Measurements from ENCODE around the gene TBXA2R.
A peak's percentile ranks its signal among the peaks of the same experiment; 100 is the strongest.
"Not testable (repeated sequence)": the region's sequence is repeated elsewhere in the genome, so short reads cannot be mapped to it uniquely, and the experiment has no call there.

Gene TBXA2R

DNA sequence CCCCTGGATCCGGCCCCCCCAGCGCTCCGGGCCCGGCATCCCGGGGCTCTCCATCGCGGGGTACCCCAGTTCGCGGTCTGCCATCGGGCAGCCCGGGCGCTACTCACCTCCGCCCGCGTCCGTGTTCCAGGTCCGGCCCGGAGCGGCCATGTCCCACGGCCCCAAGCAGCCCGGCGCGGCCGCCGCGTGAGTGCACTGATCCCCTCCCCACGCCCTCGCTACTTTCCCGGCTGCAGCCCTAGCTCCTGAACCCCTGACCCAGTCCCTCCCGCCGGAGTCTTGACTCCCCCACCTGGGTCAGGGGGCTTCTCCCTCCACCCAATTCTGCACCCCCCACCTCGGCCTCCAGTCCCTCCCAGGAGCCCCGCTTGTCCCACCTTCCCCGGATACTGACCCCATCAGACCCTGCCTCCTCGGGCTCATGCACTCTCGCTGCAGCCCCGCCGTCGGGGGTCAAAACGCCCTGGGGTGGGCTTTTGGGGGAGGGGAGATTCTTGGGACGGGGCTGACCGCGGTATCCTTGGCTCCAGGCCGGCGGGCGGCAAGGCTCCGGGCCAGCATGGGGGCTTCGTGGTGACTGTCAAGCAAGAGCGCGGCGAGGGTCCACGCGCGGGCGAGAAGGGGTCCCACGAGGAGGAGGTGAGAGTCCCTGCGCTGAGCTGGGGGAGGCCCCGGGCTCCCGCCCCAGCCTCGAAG, 33.4 kb downstream of the TBXA2R start:
- no peak for DNase-seq (ENCODE audit: low read depth, low spot score)

DNA sequence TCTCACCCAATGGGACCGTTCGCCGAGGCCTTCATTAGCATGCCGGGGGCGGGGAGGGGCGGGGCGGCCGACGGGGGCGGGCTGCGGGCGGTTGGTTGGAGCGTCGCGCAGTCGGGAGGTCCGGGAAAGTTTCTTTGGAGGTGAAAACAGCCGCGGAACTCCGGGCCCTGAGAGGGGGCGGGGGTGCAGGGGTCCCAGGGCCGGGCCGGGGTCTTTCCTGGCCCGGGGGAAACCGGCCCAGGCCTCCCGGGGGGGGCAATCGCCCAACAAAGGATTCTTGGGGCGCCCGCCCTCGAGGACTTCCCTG, 33.9 kb downstream of the TBXA2R start, which contains the start of gene HMG20B:
Gene HMG20B, plus strand, starts transcription at position 90 of the 307 bp plus-strand sequence. CDS start 366 bp downstream, outside the sequence.
- H3K4me3 ChIP-seq (ENCODE audit: low read depth, low read length): peak within 1 kb of the TSS; percentile 82
- TF ChIP-seq, protein P1, sequence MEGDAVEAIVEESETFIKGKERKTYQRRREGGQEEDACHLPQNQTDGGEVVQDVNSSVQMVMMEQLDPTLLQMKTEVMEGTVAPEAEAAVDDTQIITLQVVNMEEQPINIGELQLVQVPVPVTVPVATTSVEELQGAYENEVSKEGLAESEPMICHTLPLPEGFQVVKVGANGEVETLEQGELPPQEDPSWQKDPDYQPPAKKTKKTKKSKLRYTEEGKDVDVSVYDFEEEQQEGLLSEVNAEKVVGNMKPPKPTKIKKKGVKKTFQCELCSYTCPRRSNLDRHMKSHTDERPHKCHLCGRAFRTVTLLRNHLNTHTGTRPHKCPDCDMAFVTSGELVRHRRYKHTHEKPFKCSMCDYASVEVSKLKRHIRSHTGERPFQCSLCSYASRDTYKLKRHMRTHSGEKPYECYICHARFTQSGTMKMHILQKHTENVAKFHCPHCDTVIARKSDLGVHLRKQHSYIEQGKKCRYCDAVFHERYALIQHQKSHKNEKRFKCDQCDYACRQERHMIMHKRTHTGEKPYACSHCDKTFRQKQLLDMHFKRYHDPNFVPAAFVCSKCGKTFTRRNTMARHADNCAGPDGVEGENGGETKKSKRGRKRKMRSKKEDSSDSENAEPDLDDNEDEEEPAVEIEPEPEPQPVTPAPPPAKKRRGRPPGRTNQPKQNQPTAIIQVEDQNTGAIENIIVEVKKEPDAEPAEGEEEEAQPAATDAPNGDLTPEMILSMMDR (IDR thresholded peaks at IDR 0.05; ENCODE audit: low read depth, low read length): no peak
- in situ Hi-C loops (cut with HindIII; ENCODE audit: low sequenced_read_pairs): no loop called here
- no peak for DNase-seq (ENCODE audit: low read depth, low spot score)

More for the DNA sequence above, 33.4 kb downstream of the TBXA2R start:
- TF ChIP-seq, protein P1 (IDR thresholded peaks at IDR 0.05; ENCODE audit: low read depth, low read length): no peak
- H3K4me3 ChIP-seq (ENCODE audit: low read depth, low read length): peak overlapping the region; percentile 82
- in situ Hi-C loops (cut with HindIII; ENCODE audit: low sequenced_read_pairs): no loop called here

DNA sequence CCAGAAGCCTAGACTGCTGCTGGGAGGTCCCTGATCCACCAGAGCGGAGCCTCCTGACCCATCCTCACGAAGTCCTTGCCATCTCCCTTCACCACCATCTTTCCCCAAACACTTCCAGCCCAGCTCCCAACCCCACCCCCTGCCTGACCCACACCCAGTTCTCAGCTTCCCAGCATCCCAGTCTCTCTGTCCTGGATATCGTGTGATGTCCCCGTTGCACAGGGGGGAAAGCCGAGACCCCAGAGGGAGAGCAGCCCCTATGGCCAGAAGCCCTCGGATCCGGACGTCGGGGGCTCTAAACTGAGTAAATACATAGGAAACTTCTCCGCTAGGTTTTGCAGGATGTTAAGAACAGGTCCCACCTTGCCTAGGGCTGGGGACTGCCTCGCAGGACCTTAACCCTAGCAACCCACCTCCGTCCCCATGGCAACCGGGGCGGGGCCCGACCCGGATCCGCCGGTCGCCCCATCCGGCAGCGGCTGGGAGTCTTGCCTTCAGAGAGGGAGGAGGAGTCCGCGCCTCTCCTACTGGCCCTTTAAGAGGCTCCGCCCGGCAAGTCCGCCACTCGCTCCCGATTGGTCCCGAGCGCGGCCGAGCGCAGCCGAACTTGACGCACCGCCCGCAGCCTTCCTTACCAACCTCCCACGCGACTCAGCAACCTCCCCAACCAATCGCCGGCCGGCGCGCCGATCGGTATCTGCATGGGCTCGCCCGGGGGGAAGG, 34.4 kb downstream of the TBXA2R start:
- in situ Hi-C loops (cut with HindIII; ENCODE audit: low sequenced_read_pairs): no loop called here
- peak overlapping the region; percentile 62 for H3K4me3 ChIP-seq (ENCODE audit: low read depth, low read length)
- TF ChIP-seq, protein P1 (IDR thresholded peaks at IDR 0.05; ENCODE audit: low read depth, low read length): no peak
- peak; percentile 100 for DNase-seq (ENCODE audit: low read depth, low spot score)

DNA sequence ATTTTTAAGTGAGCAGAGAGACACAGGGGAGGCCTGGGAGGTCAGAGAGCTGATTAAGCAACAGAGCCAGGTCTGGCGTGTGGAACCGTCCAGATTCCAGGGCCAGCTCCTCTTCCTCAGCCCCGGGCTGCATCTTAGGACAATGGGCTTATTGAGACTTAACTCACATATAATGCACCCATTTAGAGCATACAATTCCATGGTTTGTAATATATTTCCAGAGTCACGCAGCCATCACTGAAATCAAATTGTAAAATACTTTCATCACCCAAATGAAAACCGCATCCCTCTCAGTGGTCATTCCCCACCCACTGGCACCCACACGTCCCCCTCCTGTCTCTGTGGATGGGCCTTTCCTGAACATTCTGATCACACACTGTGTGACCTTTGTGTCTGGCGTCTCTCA, 36.1 kb downstream of the TBXA2R start:
- in situ Hi-C loops (cut with HindIII; ENCODE audit: low sequenced_read_pairs): no loop called here
- TF ChIP-seq, protein P1 (IDR thresholded peaks at IDR 0.05; ENCODE audit: low read depth, low read length): no peak
- H3K4me3 ChIP-seq (ENCODE audit: low read depth, low read length): no peak overlapping the region
- DNase-seq (ENCODE audit: low read depth, low spot score): no peak

DNA sequence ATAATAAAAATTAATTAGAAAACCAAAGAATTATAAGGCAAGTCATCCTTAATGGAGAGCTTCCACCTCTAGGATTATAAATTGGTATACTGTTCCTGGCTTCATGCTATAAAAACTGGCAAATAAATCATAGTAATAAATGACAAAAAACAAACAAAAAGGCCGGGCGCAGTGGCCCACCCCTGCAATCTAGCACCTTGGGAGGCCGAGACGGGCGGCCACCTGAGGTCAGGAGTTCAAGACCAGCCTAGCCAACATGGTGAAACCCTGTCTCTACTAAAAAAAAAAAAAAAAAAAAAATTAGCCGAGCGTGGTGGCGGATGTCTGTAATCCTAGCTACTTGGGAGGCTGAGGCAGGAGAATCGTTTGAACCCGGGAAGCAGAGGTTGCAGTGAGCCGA, 36.6 kb downstream of the TBXA2R start:
- in situ Hi-C loops (cut with HindIII; ENCODE audit: low sequenced_read_pairs); H3K4me3 ChIP-seq (ENCODE audit: low read depth, low read length); DNase-seq (ENCODE audit: low read depth, low spot score): not testable (repeated sequence)

DNA sequence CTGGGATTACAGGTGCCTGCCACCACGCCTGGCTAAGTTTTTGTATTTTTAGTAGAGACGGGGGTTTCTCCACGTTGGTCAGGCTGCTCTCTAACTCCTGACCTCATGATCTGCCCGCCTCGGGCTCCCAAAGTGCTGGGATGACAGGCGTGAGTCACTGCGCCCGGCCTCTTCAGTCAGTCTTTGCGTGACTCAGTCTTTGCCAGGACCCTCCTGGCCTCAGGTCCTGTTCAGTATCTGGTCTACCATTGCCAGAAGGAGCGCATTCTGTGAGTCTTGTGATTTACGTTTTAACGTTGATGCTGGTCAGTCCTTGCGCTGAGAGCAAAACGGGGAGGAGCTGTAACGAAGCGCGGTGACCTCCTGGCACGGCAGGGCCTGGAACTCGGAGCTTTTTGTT, 41.5 kb downstream of the TBXA2R start:
- in situ Hi-C loops (cut with HindIII; ENCODE audit: low sequenced_read_pairs): no loop called here
- TF ChIP-seq, protein P1 (IDR thresholded peaks at IDR 0.05; ENCODE audit: low read depth, low read length): no peak
- no peak overlapping the region for H3K4me3 ChIP-seq (ENCODE audit: low read depth, low read length)
- DNase-seq (ENCODE audit: low read depth, low spot score): peak; percentile 38

Data from astrocyte of the spinal cord (primary cell).